Spleen (tissue), 7 donors: ENCODE measurements around the gene NFE2L1.

Experiments used
- CTCF ChIP-seq, 11 experiments: fragments of 200-600 bp in 7 of 11; fragments of 450-650 bp in 4 of 11; sonication (generic) in 4 of 11; IDR thresholded peaks in 8 of 11; conservative IDR thresholded peaks in 3 of 11; 1 replicate in 7 of 11; 2 replicates in 4 of 11; pipeline versions ENCODE4 v1.4.0 to v1.8.0; 2016 to 2021; ENCODE audit warnings: antibody characterized with exemption in 11 of 11, inconsistent platforms in 4 of 11, mild to moderate bottlenecking in 1 of 11
- POLR2AphosphoS5 ChIP-seq, 3 donors: sonication (generic); formaldehyde crosslinking; IDR thresholded peaks; one replicate each; pipeline ENCODE4 v1.5.1; 2017; ENCODE audit warnings: antibody characterized with exemption in 3 of 3
- donor health status: DM: no; HTN: no; CAD: no; lungs with moderate emphysema.
- donor health status: DM: no; HTN: no; CAD: no.
- donor health status: DM: no; HTN: no; CAD: no.

- peak in 9 of 11 experiments; percentile 11 to 47 (median 42) for TF ChIP-seq CTCF (IDR thresholded peaks at IDR 0.05 in 8 of 11, conservative IDR thresholded peaks at IDR 0.05 in 3 of 11)
- TF ChIP-seq POLR2AphosphoS5 (IDR thresholded peaks at IDR 0.05), result no peak
Observed at GRCh38 chr17:48011405-48012150, 36.6 kb upstream of the NFE2L1 start.
